NCI-H2196 (cell line): ENCODE results near the gene MKKS.
"Not testable (repeated sequence)": the region's sequence is repeated elsewhere in the genome, so short reads cannot be mapped to it uniquely, and the experiment has no call there.

Source experiments
- DNase-seq: peaks from one replicate; lab custom pipeline; 2025; ENCODE audit not compliant: unreplicated experiment; lab: John Stamatoyannopoulos, UW

The MKKS gene

DNA sequence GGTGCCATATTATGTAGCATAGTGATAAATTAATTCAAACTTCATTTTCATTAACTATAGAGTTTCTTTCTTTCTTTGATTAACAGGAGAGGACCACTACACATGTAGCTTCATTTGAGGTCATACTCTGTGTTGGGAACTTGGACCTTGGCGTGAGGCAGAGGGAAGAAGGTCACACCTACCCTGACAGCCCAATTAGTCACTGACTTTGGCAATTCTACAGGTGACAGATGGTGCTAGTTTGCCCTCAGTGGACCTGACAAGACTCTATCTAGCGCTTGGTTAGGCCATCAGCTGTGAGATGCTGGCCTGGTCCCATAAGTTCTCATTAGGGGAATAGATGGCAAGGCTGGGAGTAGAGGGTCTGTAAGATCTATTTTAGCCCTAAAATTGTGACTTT lies 15.2 kb upstream of the MKKS start:
- no peak for DNase-seq

GRCh38 chr20:10448270-10449156 lies 14.5 kb upstream of the MKKS start:
- no peak for DNase-seq

- peak; percentile 25 for DNase-seq
These were observed 13.0 kb upstream of the MKKS start for GRCh38 chr20:10447028-10447427.

- DNase-seq, result no peak
These were observed 11.7 kb upstream of the MKKS start for GRCh38 chr20:10445758-10446157.

GRCh38 chr20:10443936-10444335 lies 9.9 kb upstream of the MKKS start:
- no peak for DNase-seq

GRCh38 chr20:10438217-10438616 lies 4.2 kb upstream of the MKKS start:
- no peak for DNase-seq

DNA sequence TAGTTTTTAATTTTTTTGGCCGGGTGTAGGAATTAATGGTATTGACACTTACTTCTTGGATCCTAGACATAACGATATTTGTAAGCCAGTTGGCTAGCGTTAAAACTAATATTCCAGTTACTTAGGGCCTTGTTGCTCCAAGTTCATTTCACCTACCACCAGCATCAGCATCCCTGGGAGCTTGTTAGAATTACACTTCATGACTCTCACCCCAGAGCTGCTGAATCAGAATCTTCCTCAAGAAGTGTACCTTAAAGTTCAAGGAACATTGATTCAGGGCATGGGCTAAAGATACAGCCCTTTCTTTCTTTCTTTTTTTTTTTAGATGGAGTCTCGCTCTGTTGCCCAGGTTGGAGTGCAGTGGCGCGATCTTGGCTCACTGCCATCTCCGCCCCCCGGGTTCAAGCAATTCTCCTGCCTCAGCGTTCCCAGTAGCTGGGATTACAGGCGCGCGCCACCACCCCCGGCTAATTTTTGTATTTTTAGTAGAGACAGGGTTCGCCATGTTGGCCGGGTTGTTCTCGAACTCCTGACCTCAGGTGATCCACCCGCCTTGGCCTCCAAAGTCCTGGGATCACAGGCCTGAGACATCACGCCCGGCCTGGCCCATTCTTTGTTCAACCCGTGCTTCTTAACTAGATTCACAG lies 2.2 kb upstream of the MKKS start:
- DNase-seq, result no peak

DNA sequence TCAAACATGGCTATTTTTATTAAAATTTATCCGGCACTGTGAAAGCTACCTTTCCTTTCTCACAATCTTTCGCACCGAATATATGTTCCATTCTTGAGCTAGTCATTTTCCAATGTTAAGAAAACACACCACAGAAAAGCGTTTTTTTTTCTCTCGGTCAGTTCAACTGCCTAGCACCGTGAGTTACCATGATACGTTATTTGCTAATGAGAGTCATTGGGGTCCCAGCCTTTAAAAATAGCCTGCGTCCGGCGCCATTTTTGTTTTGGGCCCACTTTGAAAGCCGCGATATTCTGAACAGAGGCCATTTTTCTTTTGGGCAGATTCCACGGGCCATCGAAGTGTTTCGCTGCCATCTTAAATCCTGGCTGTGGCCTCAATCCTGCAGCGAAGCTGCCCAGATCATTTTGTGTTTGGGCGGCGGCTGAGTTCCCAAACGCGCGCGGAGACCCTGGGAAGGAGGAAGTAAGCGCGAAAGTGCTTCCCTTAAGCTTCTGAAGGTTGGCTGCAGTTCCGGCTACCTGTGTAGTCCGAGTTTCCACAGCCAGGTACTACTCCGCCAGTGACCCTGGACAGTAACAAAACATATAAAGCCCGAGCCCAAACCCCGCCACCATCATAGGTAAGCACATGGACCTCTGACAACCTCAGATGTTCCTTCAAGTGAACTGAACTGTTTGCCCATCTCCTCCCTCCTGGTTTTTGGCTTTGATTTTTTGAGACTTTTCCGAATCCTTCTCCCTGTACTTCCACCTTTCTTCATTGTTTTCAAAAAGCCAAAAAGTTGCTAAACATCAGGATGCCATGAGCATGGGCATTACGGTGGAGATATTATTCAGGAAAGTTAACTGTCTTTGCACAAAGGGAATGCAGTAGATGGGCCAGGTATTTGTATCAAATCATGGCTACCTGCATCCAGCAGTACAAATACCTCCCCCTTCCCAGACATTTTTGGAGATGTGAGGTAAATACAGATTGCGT lies 1.1 kb upstream of the MKKS start, which contains the start of gene SLX4IP:
Gene SLX4IP (plus strand): TSS at position 474 of the 981 bp plus-strand sequence. CDS start 22,900 bp downstream, outside the sequence.
- DNase-seq, result peak; percentile 94

DNA sequence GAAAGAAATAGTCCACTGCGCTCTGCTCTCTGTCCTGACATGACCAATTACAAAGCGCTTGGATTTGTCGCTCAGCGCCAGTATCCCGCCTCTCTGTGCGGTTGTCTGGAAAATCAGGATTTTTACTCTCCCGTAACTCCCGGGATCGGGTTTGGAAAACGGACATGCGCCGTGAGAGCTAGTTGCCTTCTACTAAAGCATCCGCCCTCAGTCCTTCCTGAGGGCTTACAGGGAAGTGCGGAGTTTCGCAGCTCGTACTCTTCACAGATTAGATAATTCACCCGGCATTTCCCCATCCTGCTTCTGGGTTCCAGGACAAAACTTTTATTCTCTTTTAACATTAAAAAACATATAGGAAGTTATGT lies 427 bp upstream of the MKKS start:
- DNase-seq, result peak; percentile 96

GRCh38 chr20:10433014-10433622 lies 904 bp downstream of the MKKS start:
- no peak for DNase-seq

DNA sequence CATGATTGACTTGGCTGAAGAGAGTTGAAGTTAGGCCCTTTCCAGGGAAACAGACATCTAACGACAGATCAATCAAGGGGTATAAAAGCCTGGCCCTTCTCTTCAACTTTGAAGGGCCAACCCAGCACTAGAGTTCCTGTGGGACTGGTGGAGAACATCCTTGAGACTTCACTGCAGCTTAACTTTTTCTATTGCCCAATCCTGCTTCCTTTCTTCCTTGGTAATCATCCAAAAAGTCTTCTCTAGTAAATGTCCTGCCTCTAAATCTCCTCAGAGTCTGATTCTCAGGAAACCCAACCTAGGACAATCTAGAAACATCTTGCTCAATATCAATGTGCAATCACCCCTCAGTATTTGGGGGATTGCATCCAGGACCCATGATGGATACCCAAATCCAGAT lies 1.9 kb downstream of the MKKS start:
- no peak for DNase-seq

DNA sequence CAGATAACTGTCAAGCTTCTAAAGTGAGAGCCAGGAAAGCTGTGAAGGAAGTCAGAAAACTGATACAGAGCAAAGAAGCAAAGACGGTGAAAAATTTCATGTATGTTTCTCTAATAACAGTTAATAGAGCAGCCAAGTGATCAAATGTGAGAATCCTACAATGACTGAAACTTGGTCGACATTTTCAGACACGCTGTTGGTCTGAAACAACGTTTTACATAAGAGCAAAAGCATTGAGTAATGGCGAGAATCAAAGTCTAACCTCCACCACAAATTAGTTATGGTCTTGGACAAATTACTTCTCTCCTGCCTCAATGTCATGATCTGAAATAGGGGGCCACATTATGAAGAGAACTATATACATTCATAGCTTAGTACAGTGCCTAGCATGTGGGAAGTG lies 3.3 kb downstream of the MKKS start:
- no peak for DNase-seq

DNA sequence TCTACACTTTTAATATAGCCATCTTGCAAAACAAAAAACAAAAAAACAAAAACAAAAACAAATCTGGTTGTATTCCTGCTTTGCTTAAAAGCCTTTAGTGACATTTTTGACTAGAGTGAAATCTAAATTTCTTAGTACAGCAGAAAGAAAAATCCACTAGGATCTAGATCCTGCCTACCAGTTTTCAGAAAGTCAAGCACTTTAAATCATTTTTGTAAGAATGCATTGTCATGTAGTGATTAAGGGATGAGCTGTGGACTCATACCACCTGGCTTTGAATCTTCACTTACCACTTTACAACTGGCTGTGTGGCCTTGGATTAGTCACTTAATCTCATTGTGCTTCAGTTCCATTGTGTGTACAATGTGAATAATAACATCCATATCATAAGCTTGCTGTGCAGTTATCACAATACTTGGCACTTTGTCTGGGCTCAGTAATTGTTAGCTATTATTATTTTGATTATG lies 4.0 kb downstream of the MKKS start:
- no peak for DNase-seq

DNA sequence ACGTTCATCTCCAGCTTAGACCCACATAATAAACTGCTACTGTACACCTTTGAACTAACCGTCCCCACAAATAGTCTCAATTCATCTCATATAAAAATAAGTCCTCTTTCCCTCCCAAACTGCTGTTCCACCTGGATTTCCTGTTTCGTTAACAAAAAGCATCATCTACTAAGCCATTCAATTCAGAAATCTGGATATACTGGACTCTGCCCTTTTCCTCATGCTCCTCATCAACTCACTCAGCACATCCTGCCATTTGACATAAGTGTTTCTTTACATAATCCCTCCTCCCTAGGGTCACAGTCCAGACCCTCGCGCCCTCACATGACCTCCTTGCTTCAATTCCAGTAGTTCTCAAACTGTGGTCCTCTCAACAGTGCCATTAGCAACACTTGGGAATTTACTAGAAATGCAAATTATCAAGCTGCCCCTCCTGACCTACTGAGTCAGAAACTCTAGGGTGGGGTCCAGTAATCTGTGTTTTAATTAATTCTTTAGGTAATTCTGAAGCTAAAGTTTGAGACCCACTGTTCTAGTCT lies 4.5 kb downstream of the MKKS start:
- no peak for DNase-seq

GRCh38 chr20:10428008-10428407 lies 6.0 kb downstream of the MKKS start:
- no peak for DNase-seq

- peak; percentile 65 for DNase-seq
These were observed 6.8 kb downstream of the MKKS start for GRCh38 chr20:10427060-10427692.

DNA sequence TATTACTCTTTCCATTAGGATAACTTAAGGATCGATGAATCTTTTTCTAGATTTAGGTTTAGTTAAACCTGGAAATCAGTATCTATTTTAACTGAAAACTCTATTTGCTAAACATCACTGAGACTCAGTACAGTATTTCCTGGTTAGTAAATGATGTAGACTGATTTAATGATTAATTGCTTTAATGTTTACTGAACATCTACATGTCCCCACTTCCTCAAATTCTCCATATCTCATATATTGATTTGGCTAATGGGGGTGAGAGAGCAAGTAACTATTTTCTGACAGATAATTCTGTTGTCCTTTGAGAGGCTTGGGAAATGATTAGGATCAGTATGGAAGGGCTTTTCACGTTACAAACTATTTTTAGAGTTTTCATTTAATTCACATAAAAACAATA lies 10.3 kb downstream of the MKKS start:
- DNase-seq, result no peak

DNA sequence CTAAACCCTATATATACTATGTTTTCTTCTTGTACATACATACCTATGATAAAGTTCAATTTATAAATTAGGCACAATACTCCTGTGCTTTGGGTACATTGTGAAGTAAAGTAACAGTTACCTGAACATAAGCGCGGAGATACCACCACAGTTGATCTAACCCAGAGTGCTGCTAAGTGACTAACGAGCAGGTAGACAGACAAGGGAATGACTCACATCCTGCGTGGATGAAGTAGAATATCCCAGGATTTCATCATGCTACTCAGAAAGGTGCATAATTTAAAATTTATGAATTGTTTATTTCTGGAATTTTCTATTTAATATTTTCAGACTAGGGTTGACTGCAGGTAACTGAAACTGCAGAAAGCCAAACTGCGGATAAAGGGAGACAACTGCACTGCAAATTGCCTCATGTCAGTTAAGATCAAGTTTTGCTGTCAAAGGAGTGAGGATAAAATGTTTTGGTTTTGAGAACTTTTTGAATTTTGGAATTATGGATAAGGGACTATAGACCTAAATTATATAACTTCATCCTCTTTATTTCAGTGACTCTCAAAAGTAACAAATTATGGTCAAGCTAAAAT lies 14.4 kb downstream of the MKKS start:
- no peak for DNase-seq

- DNase-seq, result not testable (repeated sequence)
These were observed 16.8 kb downstream of the MKKS start for GRCh38 chr20:10417218-10417617.
